ENCODE results near the gene YBX2.

The YBX2 gene

DNA sequence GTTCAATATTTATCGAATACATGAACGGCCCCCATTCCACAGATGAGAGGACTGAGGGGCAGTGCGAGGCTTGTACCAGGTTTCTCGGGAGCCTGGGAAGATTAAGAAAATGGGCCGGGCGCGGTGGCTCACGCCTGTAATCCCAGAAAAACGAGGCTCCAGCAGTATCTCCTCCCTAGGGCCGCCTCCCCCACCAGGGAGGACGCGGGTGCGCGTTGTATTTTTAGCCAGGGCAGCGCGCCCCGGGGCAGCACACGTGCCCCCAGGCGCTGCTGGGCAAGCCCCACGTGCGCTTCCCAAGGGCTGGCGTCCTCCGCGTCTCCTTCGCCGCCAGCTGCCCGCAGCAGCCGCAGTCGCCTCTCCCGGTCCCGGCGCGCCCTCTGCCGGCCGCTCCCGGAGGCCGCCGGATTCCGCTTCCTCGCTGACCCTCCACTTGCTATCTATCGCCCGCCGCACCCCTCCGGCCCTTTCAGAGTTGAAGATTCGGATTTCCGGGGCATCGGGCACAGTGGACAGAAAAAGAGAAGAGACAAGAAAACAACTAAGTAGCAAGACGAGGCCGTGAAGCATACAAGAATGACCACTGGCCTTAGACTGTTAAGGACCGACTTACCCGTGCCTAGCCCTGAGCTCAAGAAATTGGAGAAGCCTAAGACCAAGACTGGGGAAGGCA is 1.9 kb upstream of the YBX2 start:
- DNase-seq (ENCODE audit: low spot score): peak; percentile 70

- no peak for DNase-seq (ENCODE audit: low spot score)
Observed at GRCh38 chr17:7295230-7296180, 1.1 kb upstream of the YBX2 start.

DNA sequence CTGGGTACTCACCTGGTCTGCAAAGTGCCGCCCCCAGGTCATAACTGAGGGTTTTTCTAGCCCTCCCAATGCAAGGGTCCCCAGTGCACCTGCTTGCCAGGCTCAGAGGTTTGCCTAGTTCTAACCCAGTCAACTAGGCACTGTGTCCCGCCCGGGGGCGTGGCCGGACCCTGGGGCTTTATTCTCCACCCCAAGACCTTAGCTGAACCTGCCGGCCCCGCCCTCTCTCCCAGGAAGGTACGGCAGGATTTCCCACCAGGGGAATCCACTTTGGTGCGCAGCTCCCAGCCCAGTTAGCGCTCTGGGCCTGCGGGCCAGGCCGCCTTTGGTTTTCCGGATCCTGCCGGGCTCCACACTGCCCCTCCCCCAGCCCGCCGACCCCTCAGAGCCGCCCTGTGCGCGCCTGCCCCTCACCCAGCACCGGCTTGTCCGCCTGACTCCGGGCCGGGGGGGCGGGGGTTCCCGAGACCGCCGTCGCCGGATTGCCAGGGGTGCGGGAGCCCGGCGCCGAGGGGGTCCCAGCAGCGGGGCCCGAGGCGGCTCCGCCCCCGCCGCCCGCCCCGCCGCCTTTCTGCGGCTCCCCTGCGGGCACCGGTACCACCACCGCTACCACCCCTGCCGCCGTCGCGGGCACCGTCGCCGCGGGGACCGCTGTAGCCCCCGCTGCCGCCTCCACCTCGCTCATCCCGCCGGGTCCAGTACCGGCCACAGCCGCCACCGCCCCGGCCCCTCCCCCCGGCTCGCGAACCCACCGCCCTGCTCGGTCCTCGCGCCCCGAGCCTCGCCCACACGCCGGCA is 424 bp downstream of the YBX2 start:
- DNase-seq (ENCODE audit: low spot score): no peak

- no peak for DNase-seq (ENCODE audit: low spot score)
Observed at GRCh38 chr17:7293159-7293558, 1.3 kb downstream of the YBX2 start.

- no peak for DNase-seq (ENCODE audit: low spot score)
Observed at GRCh38 chr17:7292729-7293128, 1.7 kb downstream of the YBX2 start.

GRCh38 chr17:7292194-7292593 is 2.2 kb downstream of the YBX2 start:
- DNase-seq (ENCODE audit: low spot score): no peak

DNA sequence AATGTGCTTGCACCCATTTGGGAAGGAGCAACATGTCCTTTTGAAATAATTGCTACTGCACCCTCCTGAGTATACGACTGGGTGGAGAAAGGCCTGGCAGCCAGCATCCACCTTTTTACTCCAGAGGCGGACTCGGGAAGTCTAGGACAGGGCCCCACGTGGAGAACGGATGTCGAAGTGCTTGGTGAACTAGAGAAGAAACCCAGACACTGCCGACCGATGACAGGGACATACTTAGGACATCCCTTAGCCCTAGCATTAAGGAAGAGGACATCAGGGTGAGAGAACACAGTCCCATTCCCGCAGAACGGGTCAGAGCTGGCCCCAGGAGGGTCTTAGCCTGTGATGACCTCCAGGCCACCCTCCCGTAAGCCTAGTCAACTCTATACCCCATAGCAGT is 3.8 kb downstream of the YBX2 start:
- no peak for DNase-seq (ENCODE audit: low spot score)

GRCh38 chr17:7290166-7290565 is 4.3 kb downstream of the YBX2 start:
- no peak for DNase-seq (ENCODE audit: low spot score)

- no peak for DNase-seq (ENCODE audit: low spot score)
Observed at GRCh38 chr17:7289256-7290032, 5.0 kb downstream of the YBX2 start.

DNA sequence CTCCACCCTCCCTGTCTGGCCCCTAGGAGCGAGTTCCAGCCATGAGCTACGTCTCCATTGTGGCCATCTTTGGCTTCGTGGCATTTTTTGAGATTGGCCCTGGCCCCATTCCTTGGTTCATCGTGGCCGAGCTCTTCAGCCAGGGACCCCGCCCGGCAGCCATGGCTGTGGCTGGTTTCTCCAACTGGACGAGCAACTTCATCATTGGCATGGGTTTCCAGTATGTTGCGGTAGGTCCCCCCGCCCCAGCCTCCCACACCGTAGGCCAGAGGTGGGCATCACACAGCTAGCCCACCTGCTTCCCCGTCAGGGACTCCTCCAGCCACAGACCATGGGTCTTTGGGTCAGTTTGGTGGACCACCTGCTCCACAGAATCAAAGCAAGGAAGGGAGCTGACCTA is 8.8 kb downstream of the YBX2 start:
- no peak for DNase-seq (ENCODE audit: low spot score)

DNA sequence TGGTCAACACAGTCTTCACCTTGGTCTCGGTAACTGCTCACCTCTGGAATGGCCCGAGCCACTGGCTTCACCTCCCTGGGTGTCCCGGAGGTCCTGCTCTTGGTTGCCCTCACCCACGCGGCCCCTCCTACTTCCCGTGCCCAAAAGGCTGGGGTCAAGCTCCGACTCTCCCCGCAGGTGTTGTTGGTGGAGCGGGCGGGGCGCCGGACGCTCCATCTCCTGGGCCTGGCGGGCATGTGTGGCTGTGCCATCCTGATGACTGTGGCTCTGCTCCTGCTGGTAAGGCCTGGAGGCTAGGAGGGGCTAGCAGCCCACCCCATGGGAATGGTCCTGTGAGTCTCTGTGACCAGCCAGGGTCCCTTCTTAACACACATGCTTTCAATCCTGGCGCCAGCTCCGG is 9.5 kb downstream of the YBX2 start:
- DNase-seq (ENCODE audit: low spot score): no peak

GRCh38 chr17:7283471-7284216 is 10.8 kb downstream of the YBX2 start:
- no peak for DNase-seq (ENCODE audit: low spot score)

GRCh38 chr17:7282752-7283321 is 11.6 kb downstream of the YBX2 start:
- no peak for DNase-seq (ENCODE audit: low spot score)

- no peak for DNase-seq (ENCODE audit: low spot score)
Observed at GRCh38 chr17:7281953-7282751, 12.3 kb downstream of the YBX2 start.

DNA sequence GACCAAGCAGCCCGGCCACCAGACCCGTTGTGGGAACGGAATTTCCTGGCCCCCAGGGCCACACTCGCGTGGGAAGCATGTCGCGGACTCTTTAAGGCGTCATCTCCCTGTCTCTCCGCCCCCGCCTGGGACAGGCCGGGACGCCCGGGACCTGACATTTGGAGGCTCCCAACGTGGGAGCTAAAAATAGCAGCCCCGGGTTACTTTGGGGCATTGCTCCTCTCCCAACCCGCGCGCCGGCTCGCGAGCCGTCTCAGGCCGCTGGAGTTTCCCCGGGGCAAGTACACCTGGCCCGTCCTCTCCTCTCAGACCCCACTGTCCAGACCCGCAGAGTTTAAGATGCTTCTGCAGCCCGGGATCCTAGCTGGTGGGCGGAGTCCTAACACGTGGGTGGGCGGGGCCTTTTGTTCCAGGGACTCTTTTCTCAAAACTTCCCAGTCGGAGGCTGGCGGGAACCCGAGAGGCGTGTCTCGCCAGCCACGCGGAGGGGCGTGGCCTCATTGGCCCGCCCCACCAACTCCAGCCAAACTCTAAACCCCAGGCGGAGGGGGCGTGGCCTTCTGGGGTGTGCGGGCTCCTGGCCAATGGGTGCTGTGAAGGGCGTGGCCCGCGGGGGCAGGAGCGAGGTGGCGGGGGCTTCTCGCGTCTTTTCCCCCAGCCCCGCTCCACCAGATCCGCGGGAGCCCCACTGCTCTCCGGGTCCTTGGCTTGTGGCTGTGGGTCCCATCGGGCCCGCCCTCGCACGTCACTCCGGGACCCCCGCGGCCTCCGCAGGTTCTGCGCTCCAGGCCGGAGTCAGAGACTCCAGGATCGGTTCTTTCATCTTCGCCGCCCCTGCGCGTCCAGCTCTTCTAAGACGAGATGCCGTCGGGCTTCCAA is 13.1 kb downstream of the YBX2 start, which contains the start of gene SLC2A4:
Gene SLC2A4, plus strand, starts transcription at position 645 of the 879 bp plus-strand sequence. Its CDS starts 217 bp downstream, at position 862.
- DNase-seq (ENCODE audit: low spot score): peak; percentile 99

- peak; percentile 95 for DNase-seq (ENCODE audit: low spot score)
Observed at GRCh38 chr17:7280519-7281073, 13.8 kb downstream of the YBX2 start.

GRCh38 chr17:7279448-7279847 is 15.0 kb downstream of the YBX2 start:
- no peak for DNase-seq (ENCODE audit: low spot score)

- no peak for DNase-seq (ENCODE audit: low spot score)
Observed at GRCh38 chr17:7266784-7267183, 27.7 kb downstream of the YBX2 start.

DNA sequence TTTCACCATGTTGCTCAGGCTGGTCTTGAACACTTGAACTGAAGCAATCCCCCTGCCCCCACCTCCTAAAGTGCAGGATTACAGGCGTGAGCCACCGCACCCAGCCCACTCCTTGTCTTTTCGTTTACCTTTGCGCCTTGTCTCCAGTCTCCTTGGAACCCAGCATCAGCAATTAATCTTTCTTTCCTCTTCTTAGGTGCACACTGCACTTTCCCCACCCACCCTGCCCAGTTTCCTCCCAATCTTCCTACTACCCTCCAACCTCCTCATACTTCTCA is 30.7 kb downstream of the YBX2 start:
- no peak for DNase-seq (ENCODE audit: low spot score)
